ENCODE data around the gene KCNH2.

KCNH2 gene

GRCh38 chr7:150994838-150995510 is 16.9 kb upstream of the KCNH2 start:
- DNase-seq: no peak

DNA sequence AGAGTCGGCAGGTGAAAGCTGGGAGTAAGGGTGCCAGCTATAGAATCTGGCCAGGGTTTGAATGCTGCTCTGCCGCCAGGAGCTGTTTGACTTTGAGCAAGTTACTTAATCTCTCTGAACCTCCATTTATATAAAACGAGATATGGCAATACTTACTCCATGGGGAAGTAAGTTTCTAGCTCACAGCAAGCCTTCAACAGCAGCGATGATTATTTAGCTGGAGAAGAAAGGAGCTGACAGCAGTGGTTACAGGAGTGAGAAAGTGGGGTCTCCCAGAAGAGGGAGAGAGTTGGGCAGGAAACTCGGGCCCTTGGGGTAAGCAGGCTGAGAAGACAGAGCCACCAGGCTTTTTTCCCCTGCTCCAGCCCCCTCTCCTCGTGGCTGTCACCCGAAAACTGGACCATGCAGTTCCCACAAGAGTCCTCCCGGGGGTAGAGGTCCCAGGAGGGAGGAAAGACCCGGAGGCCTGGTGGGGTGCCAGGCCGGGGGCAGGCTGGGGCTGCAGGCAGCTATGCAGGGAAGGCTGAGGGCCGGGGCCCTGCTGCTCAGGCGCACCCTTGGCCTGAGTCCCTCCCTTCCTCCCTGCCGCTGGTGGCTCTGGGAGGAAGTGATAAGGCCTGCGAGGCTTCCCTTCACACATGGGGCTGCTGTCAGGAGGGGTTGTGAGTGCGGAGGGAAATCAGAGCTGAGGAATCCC is 16.2 kb upstream of the KCNH2 start:
- DNase-seq: no peak

GRCh38 chr7:150993511-150993910 is 15.4 kb upstream of the KCNH2 start:
- no peak for DNase-seq

- no peak for DNase-seq
Measured at GRCh38 chr7:150992833-150993302, 14.7 kb upstream of the KCNH2 start.

DNA sequence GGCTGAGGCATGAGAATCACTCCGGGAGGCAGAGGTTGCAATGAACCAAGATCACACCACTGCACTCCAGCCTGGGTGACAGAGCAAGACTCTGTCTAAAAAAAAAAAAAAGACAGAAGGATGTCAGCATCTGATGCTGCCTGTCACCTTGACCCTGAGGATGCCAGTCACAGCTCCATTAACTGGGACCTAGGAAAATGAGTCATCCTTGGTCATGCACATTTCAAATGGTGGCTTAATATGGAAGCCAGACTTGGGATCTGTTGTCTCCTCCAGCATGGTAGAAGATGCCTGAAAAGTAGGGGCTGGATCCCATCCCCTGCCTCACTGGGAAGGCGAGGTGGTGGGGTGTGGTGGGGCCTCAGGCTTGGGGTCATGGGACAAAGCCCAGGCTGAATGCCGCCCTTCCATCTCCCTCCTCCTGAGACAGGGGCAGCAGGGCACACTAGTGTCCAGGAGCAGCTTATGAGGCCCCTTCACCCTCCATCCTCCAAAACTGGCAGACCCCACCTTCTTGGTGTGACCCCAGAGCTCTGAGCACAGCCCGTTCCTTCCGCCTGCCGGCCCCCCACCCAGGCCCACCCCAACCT is 14.0 kb upstream of the KCNH2 start:
- DNase-seq: no peak

- DNase-seq: no peak
Measured at GRCh38 chr7:150990416-150991186, 12.5 kb upstream of the KCNH2 start, which contains the start of gene NOS3. Gene NOS3, plus strand, starts transcription at chr7:150991017. Its CDS starts 2,787 bp downstream, at chr7:150993804.

DNA sequence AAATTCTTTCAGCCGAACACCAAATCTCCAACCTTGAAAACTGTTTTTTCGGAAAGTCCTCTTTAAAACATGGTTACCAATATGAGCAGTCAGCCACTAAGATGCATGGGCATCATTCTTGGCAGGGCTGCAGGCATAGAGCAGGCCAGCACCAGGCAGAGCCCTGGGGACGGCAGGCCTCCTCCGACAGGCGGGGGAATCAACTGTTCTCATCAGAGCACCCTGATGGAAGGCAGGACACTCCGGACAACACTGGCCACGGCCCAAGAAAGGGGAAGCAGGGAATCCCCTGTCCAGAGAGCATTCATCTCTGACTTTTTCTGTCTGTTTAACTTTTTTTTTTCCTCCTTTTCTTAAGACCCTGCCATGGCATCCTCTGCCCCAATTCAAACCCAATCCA is 11.3 kb upstream of the KCNH2 start:
- DNase-seq: no peak

- peak; percentile 70 for DNase-seq
Measured at GRCh38 chr7:150988230-150989226, 10.4 kb upstream of the KCNH2 start.

DNA sequence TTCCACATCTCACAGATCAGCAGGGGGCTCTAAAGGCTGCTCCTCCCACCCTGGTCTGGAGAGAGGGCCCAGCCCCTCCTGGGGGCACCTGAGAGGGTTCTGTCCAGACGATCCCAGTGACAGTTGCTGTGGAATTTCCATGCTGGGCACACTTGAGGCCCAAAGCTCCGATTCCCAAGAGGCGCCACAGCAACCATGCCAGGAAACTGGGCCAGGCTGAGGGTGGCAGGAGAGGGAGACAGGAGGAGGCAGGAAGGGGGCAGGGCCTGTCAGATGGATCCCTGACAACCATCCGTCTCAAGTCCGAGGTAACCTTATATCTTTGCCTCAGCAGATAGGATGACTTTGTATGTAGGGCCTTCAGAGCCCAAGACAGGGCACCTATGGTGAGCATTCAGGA is 8.4 kb upstream of the KCNH2 start:
- DNase-seq: no peak

DNA sequence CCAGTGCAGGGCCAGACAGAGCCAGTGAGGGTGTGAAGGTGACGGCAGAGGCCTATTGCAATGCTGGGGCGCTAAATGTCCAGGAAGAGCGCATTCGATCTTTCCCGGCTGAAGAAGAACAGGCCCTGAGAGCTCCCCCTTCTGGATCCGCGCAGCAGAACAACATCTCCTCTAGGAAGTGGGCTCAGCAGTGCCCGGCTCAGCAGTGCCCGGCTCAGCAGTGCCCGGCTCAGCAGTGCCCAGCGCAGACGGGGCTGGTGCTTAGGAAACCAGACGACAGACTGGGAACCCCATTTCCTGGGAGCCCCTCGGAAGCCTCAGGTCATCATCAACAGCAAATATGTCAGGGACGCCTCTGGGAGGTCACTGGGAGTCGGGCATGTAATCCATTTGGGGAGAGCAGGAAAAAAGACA is 8.0 kb upstream of the KCNH2 start:
- peak; percentile 56 for DNase-seq

- no peak for DNase-seq
Measured at GRCh38 chr7:150983893-150984368, 5.8 kb upstream of the KCNH2 start.

- no peak for DNase-seq
Measured at GRCh38 chr7:150982351-150982750, 4.2 kb upstream of the KCNH2 start.

GRCh38 chr7:150981644-150982043 is 3.5 kb upstream of the KCNH2 start:
- DNase-seq: no peak

DNA sequence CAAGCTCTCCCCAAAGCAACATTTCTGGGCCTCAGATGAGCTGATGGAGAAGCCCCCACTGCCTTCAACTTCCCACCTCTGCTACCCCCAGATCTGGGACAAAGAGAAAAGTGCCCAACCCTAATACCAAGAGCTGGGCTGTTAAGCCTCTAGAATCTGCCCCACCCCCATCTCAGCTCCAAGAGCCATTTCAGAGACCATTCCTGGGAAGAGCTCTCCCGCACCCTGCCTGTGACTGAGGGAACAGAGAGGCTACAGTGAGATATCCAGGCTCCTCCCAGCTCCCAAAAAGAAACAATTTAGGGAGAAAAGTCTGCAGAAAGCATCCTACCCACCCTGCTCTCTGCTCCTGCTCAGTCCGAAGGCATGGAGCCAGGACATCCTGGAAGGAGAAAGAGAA is 2.5 kb upstream of the KCNH2 start:
- no peak for DNase-seq

DNA sequence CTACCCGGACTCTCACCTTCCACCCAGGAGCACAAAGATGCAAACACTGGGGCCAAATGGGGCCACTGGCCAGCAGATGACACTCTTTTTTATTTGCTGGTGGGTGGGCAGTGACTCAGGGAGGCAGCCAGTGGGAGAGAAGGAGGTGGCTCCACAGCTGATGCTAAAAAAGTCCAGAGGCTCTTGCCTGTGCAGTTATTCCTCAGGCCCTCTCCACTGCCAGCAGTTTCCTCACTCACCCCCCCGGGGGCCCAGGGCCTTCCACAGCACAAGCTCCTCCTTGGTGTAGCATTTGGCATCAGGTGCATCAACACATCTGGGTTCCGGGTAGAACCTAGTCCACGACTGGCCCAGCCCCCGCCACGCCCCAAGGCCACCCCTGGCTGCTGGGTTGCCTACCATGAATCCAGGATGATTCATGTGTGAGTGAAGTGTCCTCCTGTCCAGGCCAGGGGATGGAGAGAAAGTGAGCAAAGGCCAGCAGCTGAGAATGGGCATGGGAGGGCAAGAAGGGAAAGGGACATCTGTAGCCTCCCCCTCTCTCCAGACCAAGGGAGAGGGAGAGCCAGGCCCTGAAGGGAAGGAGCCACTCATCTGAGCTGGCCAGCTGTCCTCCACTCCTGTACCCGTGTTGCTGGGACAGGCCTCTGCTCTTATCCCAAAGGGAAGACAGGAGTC is 1.7 kb upstream of the KCNH2 start:
- DNase-seq: no peak

DNA sequence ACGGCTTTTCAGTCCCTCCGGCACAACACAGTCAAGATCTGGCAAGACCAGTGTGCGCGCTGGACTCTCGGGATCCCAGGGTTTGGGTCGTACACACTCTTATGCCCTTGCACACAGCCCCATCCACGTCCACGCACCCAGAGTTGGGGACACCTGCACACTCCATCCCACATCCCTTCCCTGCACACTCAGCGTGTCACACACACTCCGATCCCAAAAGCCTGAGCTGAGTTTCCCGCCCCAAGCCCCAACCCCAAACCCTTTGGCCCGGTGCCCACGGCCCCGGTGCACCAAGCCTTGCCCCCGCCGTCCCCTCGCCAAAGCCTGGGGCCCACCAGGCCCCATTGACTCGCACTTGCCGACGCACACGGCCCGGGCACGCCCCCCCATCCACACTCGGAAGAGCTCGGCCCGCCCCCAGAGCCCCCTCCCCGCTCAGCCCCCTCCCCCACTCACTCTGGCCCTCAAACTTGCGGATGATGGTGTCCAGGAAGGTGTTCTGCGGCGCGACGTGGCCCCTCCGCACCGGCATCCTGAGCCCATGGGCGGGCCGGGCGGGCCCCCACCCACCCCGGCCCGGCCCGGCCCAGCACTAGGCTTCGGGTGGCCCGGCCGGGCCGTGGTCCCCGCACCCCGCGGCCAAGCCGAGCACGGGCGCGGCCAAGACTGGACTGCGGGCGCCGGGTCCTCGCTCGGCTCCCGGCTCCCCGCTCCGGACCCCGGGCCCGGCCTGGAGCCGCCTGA is 567 bp downstream of the KCNH2 start:
- DNase-seq: no peak

GRCh38 chr7:150976529-150977381 is 1.4 kb downstream of the KCNH2 start:
- DNase-seq: no peak

GRCh38 chr7:150975536-150976319 is 2.4 kb downstream of the KCNH2 start:
- no peak for DNase-seq
